HCEC 1CT (cell line): ENCODE data around the gene SPTY2D1.
"Not testable (repeated sequence)": the region's sequence is repeated elsewhere in the genome, so short reads cannot be mapped to it uniquely, and the experiment has no call there.

Experiments
- DNase-seq: peaks from one replicate; pipeline ENCODE4 v3.0.0-alpha.2; 2017

Gene SPTY2D1

DNA sequence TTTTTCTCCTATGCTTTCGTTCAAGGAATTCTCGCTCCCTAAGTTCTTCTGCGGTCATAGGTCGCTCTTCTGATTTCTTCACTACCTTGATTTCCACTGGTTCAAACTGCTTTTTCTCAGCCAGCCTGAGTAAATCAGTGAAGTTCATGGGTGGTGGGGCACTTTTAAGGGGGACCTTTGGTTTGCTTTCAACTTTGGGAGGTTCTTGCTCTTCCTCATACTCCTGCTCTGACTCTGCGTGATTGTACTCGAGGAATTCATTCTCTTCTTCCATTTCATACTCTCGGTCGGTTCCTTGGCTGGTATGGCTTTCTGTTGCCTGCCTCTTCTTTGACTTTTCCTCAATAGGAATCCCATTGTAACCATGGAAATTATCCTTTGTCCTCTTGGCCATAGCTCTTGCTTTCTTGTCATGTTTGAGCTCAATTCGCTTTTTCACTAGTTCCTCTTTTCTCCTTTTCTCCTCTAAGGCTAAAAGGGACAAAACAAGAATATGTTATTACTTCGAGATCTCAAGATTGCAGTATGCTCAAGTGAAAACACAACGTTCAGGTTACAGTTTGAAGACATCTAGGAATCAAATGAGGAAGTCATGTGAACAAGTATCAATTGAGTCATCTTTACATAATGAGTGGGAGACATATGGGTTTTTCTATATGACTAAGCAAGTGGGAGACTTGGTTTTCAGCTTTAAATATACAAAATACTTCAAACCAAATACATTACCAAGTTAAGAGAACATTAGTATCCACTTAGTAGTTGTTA is 18.3 kb downstream of the SPTY2D1 start:
- peak; percentile 42 for DNase-seq

DNA sequence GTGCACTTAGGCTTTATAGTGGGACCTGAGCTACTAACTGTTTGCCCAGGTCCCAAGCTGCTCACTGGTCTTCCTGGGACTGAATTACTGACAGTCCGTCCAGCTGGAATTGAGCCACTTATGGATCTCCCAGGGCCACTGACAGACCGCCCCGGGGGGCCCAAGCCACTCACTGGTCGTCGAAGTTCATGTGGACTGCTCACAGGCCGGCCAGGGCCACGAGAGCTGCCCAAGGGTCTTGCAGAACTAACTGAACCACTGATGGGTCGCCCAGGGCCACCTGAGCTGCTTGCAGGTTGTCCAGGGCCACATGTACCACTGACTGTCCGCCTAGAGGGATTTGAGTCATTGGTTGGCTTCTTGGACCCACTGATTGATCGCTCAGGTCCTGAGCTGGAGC is 19.5 kb downstream of the SPTY2D1 start:
- DNase-seq = no peak

DNA sequence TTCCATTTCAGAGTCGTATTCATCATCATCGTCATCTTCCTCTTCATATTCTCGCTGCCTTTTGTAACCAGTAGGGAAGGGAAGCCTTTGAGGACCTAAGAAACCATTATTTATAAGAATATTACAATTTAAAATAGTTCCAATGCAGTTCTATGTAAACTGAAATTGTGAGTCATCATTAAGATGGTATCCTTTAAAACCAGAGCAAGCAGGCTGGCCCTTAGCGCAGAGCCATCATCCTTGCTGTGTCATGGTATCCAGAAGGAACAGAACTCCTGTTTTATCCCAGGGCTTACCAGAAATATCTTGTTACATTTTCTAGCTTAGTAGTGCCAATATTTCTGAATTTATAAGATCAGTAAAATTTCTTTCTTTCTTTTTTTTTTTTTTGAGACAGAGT is 21.7 kb downstream of the SPTY2D1 start:
- no peak for DNase-seq

DNA sequence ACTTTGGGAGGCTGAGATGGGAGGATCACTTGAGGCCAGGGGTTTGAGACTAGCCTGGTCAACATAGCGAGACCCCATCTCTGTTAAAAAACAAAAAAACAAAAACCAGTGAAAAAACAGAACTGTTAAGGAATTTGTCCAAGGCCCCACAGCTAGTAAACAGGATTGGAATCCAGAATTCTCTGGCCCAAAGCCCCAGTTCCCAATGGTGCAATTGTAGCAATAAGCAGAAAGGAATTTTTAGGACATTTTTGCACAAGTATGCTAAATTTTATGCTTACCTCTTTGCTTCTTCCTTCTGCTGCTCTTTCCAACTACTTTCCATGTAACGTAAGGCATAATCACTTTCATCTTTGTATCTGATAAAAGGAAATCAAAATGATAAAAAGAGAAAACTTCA is 22.9 kb downstream of the SPTY2D1 start:
- no peak for DNase-seq

DNA sequence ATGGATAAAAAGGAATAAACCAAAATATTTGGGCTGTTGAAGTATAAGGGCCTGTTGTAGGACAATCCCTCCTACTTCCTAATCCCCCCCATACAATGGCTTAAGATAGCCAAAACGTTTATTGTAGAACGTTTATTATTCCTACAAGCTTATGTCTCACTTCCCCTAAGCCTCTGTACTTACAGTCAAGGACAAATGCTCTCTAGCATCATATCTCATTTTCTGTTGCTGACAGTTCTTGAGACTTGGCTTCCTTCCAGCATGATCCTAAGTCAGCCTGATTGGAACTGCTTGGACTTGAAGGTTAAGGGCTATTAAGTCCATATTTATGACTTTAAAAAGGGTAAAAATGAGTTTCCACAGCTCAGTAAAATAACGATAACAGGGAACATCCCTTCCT is 25.8 kb downstream of the SPTY2D1 start:
- DNase-seq = no peak

DNA sequence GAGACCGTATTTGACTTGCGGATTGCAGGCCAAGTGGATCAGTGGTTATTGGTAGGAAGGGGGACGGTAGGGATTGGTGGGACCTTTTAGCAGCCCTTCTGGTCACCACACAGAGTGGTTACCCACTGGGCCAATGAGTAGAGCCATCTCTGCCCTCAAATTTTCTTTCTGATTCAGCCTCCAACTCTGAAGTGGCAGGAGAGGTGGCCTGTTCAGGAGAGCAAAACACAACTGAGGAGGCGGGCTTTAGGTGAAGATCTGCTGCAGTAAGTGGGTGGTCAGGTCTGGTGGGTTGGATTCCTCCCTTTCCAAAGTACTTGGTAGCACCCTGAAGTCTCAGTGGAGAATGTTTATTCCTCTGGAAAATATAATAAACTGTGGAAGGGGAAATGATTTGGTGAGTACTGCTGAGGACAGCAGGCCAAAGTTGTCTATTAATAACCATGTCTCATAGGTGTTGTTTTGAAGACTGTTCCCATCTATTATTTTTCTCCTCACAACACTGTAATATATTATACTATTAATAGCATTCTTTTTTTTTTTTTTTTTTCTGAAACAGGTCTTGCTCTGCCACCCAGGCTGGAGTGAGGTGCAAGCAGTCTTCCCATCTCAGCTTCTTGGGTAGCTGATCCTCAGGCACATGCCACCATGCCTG is 33.1 kb downstream of the SPTY2D1 start:
- DNase-seq = no peak

DNA sequence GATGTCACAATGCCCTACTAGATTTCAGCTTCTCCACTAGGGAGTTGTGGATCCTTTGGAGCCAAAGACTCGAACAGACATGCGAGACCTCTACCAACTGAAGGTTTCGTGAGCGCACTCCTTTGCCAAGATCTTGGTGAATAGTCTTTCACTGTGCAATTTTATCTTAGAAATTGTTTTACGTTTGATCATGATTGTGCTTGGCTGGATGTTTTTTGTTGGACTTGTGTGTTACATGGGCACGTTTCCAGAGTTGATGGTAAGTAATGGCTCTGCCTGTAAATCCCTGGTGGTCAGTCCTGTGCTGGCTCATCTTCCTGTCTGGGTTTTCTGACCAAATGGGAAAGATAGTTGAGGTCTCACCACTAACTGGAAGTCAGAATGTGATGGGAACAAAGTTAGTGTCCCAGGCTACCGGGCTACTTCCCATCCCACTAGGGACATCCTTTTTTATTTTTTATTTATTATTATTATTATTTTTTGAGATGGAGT is 34.4 kb downstream of the SPTY2D1 start, which contains the start of gene MISFA:
MISFA (plus strand) TSS at position 51 of the 492 bp plus-strand sequence; CDS start at position 191, 140 bp downstream.
- no peak for DNase-seq

DNA sequence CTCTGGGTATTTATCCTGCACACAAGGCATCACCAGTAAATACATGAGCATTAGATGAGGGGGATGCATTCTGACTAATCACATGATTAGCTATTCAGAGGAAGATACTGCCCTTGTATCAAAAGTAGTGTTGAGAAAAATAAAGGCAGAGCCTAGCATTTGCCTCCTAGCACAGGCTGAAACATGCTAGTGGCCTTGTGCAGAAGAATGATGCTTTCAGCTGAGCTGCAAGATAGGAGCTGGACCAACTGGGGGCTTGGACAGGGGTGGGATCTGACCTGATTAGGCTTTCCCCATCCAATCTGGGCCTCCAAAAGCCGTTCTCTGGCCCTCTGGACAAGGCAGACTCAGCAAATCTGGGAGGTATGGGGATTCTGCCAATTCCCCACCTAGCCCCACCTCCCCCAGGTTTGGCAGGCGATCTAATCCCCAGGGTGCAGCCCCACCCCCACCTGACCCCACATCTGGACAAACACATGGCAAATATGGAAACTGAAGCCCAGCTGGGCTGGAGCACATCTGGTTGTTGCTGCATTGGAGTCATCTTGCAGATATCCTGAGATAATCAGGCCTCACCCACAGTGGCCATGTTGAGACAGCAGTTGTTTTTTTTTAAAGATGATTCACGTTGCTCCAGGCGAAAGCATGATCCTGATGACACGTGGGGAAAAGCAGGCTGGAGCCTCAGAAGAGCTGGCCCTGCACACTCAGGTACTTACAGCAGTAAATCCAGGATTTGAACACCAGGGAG is 39.0 kb downstream of the SPTY2D1 start:
- no peak for DNase-seq

DNA sequence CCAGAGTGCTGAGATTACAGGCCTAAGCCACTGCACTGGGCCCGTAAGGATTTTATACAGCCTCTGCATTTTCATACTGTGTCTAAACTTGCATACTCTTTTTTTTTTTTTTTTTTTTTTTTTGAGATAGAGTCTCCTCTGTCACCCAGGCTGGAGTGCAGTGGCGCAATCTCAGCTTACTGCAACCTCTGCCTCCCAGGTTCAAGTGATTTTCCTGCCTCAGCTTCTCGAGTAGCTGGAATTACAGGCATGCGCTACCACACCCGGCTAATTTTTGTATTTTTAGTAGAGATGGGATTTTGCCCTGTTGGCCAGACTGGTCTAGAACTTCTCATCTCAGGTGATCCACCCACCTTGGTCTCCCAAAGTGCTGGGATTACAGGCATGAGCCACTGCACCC is 40.1 kb downstream of the SPTY2D1 start:
- not testable (repeated sequence) for DNase-seq

DNA sequence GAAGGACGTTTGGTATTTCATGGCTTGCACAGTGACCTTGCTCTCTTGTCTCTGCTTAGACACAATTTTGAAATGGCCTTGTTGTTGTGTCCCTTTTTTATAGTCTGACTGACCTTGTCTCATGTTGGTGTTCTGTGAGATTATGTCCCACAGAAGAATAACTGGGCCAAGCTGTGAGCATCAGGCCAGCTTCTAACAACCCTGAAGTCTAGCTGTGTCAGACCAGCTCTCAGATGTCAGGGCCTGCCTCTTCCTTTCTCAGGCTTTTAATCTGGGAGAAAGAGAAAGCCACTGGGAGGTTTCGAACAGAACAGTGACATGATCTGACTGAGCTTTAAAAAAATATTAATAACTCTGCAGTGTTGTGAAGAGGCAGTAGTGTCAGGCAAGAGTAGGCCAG is 43.6 kb downstream of the SPTY2D1 start:
- no peak for DNase-seq

DNA sequence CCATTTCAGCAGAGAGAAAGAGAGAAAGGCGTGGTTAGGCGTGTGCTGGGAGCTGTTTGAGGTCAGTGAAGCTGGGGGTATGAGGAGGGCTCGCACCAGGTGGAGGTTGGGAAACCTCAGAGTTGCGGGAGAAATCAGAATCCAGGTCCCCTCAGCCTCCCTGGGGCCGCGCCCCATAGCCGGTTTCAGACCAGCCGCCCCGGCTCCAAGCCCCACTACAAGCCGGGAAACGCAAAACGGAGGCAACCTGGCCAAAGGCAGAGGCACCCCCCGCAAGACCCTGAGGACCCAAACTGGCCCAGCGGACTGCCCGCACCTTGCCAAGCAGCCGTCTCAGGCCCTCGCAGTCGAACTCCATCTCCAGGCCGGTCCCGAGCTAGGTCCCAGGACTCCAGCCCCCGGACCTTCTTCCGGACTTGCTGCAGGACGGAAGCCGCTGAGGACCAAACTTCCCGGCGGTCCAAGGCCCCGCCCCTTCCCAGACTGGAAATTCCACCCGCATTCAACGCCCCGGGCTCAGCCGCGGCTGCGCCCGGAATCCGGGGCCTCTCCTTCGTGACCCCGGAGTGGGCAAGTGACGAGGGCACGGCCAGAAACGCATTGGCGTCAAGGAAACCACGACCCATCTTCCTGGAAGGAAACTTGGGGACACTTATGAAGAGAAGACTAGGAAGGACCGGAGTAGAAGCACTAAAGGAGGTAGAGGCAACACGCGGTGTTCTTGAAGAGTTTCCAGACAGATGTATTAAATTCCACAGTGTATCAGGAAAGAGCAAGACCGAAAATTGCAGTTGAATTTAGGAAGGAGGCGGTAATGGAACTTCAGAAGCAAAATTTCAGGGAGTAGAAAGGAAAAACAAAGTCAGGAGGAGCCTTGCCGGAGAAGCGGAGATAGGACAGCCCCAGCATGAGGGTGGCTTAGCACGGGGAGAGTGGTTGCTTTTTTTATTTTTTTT is 45.6 kb downstream of the SPTY2D1 start, which contains the start of gene UEVLD:
UEVLD (minus strand) TSS at position 438 of the 956 bp plus-strand sequence; CDS start at position 358, 80 bp downstream.
- DNase-seq = peak; percentile 88

DNA sequence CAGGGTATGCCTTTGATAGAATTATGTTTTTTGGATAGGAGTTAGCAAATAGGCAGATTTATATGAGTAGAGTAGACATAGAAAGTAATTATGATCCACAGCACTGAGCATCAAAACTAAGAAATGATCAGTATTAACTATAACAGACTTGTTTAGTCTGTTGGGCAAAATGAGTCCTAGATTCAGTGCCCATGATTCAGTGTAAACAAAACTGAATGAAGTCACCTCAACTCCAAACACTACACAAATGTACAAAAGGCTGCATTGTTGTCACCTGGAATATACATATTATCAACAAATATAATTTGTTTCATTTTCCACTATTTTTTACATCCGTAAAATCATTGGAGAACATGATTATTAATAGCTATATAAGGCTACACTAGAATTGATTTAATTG is 52.3 kb downstream of the SPTY2D1 start:
- no peak for DNase-seq

DNA sequence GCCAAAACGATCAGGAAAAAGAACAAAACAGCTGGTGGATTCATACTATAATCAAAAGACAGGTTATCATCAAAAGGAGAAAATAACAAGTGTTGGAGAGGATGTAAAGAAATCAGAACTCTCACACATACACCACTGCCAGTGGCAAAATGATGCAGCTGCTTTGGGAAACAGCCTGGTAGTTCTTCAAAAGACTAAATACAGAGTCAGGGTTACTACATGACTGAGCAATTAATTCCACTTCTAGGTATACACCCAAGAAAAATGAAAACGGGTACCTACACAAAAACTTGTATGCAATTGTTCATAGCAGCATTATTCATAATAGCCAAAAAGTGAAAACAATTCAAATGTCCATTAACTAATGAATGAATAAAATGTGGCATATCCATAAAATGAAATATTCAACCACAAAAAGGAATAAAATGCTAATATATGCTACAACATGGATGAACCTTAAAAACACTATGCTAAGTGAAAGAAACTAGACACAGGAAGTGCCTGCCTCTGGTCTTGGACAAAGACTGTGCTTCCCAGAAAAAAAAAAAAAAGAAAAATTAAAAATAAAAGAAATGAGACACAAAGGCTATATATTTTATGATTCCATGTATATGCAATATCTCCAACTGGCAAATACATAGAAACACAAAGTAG is 53.9 kb downstream of the SPTY2D1 start:
- no peak for DNase-seq

DNA sequence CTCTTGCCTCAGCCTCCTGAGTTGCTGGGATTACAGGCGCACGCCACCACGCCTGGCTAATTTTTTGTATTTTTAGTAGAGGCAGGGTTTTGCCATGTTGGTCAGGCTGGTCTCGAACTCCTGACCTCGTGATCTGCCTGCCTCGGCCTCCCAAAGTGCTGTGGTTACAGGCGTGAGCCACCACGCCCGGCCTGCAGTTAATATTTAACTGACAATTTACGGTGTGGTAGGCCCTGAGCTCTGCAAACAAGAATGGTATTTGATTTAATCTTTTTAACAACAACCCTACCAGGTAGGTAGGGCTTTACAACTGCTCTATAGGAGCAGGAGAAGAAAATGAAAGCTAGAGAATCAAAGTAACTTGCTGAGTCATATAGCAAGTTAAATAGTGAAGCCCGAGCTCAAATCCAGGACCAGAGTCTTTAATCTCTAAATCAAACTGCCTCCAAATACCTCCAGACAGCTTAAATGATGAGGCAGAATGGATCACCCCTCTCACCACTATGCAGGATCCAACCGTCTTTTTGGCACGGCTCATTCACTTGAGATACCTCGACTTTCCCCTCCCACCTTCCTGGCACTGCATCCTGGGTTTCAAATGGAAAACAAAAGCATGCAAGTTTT is 55.1 kb downstream of the SPTY2D1 start:
- DNase-seq = no peak

DNA sequence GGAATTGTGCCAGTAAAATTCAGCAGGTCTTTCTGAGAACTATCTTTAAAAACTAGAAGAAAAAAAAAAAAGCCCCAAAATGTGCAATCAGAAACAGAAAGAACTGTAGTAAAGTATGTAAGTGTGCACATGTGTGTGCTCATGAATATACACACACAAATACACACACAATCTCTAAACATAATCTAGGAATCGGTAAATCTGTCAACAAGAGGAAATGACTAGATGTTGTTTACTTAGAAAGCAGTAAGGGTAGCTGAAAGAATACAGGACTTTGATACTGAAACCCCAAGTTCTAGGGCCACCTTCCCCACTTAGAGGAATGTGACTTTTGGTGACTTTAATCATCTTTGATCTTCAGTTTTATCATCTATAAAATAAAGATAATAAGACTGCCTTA is 58.8 kb downstream of the SPTY2D1 start:
- no peak for DNase-seq

DNA sequence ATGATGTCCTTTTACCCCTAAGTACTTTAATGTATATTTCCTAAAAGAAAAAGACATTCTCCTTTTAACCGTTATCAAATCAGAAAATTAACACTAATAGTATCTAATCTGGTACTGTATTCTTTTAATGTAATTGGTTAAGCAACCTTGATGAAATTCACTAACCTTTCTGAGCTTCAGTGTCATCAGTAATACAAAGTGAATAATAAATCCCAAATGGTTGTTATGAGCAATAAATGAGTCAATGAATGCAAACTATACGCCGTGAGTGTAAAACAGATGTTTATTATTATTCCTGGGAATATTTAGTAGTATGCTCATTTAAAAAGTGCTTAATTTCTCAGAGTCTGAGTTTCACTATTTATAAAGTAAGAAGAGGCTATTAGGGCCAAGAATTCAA is 67.1 kb downstream of the SPTY2D1 start:
- DNase-seq = peak; percentile 79

DNA sequence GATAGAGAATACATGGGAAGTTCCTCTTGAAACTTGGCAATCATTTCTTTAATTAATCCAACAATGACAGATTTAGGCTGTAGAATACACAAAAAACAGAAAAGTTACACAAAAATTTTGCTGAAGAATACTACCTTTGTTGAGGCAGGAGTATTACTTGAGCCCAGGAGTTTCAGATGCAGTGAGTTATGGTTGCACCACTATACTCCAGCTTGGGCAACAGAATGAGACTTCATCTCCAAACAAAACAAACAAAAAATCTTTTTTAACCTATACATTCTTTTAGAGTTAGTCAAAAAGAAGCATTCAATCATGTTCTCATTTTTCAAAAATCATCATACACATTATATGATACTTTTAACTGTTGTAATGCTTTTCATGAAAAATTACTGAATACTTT is 67.7 kb downstream of the SPTY2D1 start:
- peak; percentile 36 for DNase-seq

DNA sequence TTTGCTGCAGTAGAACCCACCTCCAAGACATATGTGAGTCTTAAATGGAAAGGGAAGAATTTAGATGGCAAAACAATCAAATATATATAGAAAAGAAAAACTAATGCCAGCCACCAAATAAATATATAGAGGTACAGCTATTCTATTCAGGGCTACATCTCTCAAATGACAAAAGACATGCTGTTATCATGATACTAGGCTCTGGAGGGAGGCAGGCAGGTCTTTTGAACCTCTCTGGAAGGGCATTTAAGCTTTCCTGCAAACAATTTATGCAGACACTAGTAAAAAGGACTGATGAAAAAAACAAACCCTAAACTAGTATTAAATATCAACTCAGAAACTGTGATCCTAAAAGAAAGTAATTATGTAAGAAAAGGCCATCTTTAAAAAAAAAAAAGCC is 70.0 kb downstream of the SPTY2D1 start:
- no peak for DNase-seq

DNA sequence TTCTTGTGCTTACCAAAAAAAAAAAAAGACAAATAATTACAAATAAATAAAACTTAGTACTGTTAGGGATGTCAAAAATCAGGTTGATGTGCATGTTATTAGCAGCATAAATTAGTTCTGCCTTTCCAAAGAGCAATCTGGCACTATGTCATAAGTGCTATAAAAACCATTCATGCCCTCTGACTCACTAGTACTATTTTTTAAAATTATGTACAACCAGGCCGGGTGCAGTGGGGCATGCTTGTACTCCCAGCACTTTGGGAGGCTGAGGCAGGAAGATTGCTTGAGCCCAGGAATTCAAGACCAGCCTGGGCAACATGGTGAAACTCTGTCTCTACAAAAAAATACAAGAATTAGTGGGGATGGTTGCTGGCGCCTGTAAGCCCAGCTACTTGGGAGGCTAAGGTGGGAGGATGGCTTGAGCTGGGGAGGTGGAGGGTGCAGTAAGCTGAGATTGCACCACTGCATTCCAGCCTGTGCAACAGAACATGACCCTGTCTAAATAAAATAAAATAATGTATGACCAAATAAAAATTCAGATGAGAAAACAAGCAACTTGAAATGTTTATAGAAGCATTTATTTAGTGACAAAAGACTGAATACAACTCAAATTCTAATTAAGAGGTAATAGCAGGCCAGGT is 70.9 kb downstream of the SPTY2D1 start:
- peak; percentile 41 for DNase-seq
